HepG2 (cell line): ENCODE results near the gene SLCO4A1. TPM values are rescaled to one million over a fixed set of nuclear protein-coding genes. Genes with fewer than 3 reads are reported as not detected.

Experiments used
- ATAC-seq: fragments of 200-7000 bp; cut with Tn5 transposase; 3 replicates; pipeline ENCODE4 v1.9.1; 2020; ENCODE audit warnings: mild to moderate bottlenecking, moderate library complexity
- BruUV-seq: library from RNA; stranded (reverse); fragments of 400-500 nt; replicated peaks from 2 replicates; lab custom pipeline; 2021; lab: Mats Ljungman, UMichigan
- CTCF ChIA-PET: fragments of 300-600 bp; formaldehyde crosslinking; extraction: SDS; loops from one replicate; lab custom pipeline; 2021; ENCODE audit warnings: low total read pairs, inconsistent platforms, low intra/inter-chr PET ratio; lab: Yijun Ruan, JAX
- POLR2A ChIA-PET: fragments of 350-600 bp; sonication (Branson Sonifier 250); formaldehyde crosslinking; loops from one replicate; lab custom pipeline; 2020; ENCODE audit warnings: antibody characterized with exemption, inconsistent platforms; lab: Yijun Ruan, JAX
- DNase-seq: peaks from one replicate; pipeline ENCODE4 v3.0.0-alpha.2; 2015; ENCODE audit warnings: low spot score
- FAIRE-seq: peaks from 3 replicates; lab custom pipeline; 2011; peaks lifted over from hg19 to GRCh38; lab: Jason Lieb, UNC
- H2AFZ ChIP-seq: one replicate; pipeline ENCODE4 v1.6.1; 2011; ENCODE audit warnings: low read length, inconsistent platforms
- H3K27ac ChIP-seq: fragments of 300-600 bp; 3 replicates; pipeline ENCODE4 v1.8.0; 2011; ENCODE audit warnings: mixed run types, mild to moderate bottlenecking, mixed read lengths, low read length, inconsistent platforms; ENCODE audit not compliant: insufficient read depth; ENCODE audit errors: extremely low read length
- H3K27me3 ChIP-seq, 2 experiments: fragments of 200-600 bp in 1 of 2; 2 replicates in 1 of 2; 3 replicates in 1 of 2; pipeline versions ENCODE4 v1.6.0 to v1.8.0; 2011; ENCODE audit warnings: low read length in 2 of 2, mild to moderate bottlenecking in 2 of 2, moderate library complexity in 2 of 2, inconsistent platforms in 1 of 2; ENCODE audit not compliant: insufficient read depth in 2 of 2, control insufficient read depth in 1 of 2
- H3K36me3 ChIP-seq, 2 experiments: fragments of 200-600 bp in 1 of 2; replicated peaks in 1 of 2; 2 replicates in 1 of 2; 3 replicates in 1 of 2; pipeline versions ENCODE4 v1.5.1 to v1.8.0; 2011; ENCODE audit warnings: low read length in 2 of 2, inconsistent platforms in 1 of 2; ENCODE audit not compliant: insufficient read depth in 2 of 2, control insufficient read depth in 1 of 2
- H3K4me1 ChIP-seq: 2 replicates; pipeline ENCODE4 v1.5.1; 2012; ENCODE audit warnings: low read length, inconsistent platforms; ENCODE audit not compliant: insufficient read depth
- H3K4me2 ChIP-seq: 2 replicates; pipeline ENCODE4 v1.6.0; 2011; ENCODE audit warnings: low read depth, low read length, inconsistent platforms
- H3K4me3 ChIP-seq, 3 experiments: fragments of 200-600 bp in 1 of 3; sonication (generic), shearing (Covaris generic) in 1 of 3; replicated peaks in 1 of 3; 2 replicates each; pipeline ENCODE4 v1.5.1; 2011 to 2016; ENCODE audit warnings: low read length in 3 of 3, inconsistent platforms in 2 of 3, low read depth in 2 of 3, mild to moderate bottlenecking in 2 of 3, control low read depth in 1 of 3, mixed read lengths in 1 of 3; ENCODE audit not compliant: insufficient read depth in 1 of 3
- H3K79me2 ChIP-seq: one replicate; pipeline ENCODE4 v1.6.1; 2011; ENCODE audit warnings: low read length, inconsistent platforms; ENCODE audit not compliant: insufficient read depth
- H3K9ac ChIP-seq: 2 replicates; pipeline ENCODE4 v1.6.0; 2011; ENCODE audit warnings: mild to moderate bottlenecking, low read depth, low read length, inconsistent platforms; ENCODE audit not compliant: insufficient read depth
- H3K9me3 ChIP-seq: 2 replicates; pipeline ENCODE4 v1.5.1; 2012; ENCODE audit warnings: mild to moderate bottlenecking, low read length
- H4K20me1 ChIP-seq: 2 replicates; pipeline ENCODE4 v1.6.0; 2011; ENCODE audit warnings: inconsistent platforms, mild to moderate bottlenecking, low read length, moderate library complexity; ENCODE audit not compliant: insufficient read depth
- ATF7-NPFF ChIP-seq: sonication (generic); formaldehyde crosslinking; IDR thresholded peaks from 2 replicates; pipeline ENCODE4 v1.8.1; 2023; ENCODE audit warnings: mild to moderate bottlenecking, low read depth, missing genetic modification reagents, moderate library complexity
- FLYWCH1 ChIP-seq: sonication (generic); formaldehyde crosslinking; IDR thresholded peaks from 2 replicates; pipeline ENCODE4 v1.8.1; 2023; ENCODE audit warnings: mild to moderate bottlenecking, missing genetic modification reagents
- FOXP4 ChIP-seq: sonication (generic); formaldehyde crosslinking; IDR thresholded peaks from 2 replicates; pipeline ENCODE4 v1.4.0; 2020; ENCODE audit warnings: missing genetic modification reagents
- HNRNPL ChIP-seq: fragments of 200-400 bp; formaldehyde crosslinking; IDR thresholded peaks from 2 replicates; pipeline ENCODE4 v1.6.1; 2017; ENCODE audit warnings: mild to moderate bottlenecking, low read depth, low read length
- KLF15 ChIP-seq: sonication (generic); formaldehyde crosslinking; IDR thresholded peaks from 2 replicates; pipeline ENCODE4 v1.8.1; 2023; ENCODE audit warnings: borderline replicate concordance, mild to moderate bottlenecking, inconsistent platforms, missing genetic modification reagents, mixed read lengths
- MBNL3 ChIP-seq: fragments of 250-450 bp; sonication (Bioruptor Pico); conservative IDR thresholded peaks from 2 replicates; pipeline ENCODE4 v1.8.0; 2022; ENCODE audit warnings: mild to moderate bottlenecking, inconsistent platforms
- PRPF4 ChIP-seq: fragments of 200-400 bp; formaldehyde crosslinking; IDR thresholded peaks from 2 replicates; pipeline ENCODE4 v1.6.1; 2016; ENCODE audit warnings: low read length, low read depth; ENCODE audit not compliant: poor library complexity, severe bottlenecking
- RNF2 ChIP-seq: fragments of 450-650 bp; conservative IDR thresholded peaks from 2 replicates; pipeline ENCODE4 v1.6.1; 2016; ENCODE audit warnings: low read depth
- UBTF ChIP-seq: sonication (generic); formaldehyde crosslinking; IDR thresholded peaks from 2 replicates; pipeline ENCODE4 v1.4.0; 2020; ENCODE audit warnings: mild to moderate bottlenecking, missing genetic modification reagents
- ZBTB25 ChIP-seq: IDR thresholded peaks from 2 replicates; pipeline ENCODE4 v1.6.1; 2018; ENCODE audit warnings: missing genetic modification reagents
- ZNF253 ChIP-seq: sonication (generic); formaldehyde crosslinking; IDR thresholded peaks from 2 replicates; pipeline ENCODE4 v1.8.0; 2022; ENCODE audit warnings: mild to moderate bottlenecking, missing genetic modification reagents, borderline replicate concordance
- ZNF33B ChIP-seq: sonication (generic); formaldehyde crosslinking; IDR thresholded peaks from 2 replicates; pipeline ENCODE4 v1.5.1; 2020; ENCODE audit warnings: mild to moderate bottlenecking, missing genetic modification reagents
- ZNF678 ChIP-seq: sonication (generic); formaldehyde crosslinking; IDR thresholded peaks from 2 replicates; pipeline ENCODE4 v1.4.0; 2020; ENCODE audit warnings: mild to moderate bottlenecking, missing genetic modification reagents
- WGBS: methylation state at CpG from one replicate; pipeline ENCODE4 v1.1.6; 2017; ENCODE audit warnings: low lambda C conversion rate; 5-methylcytosine and 5-hydroxymethylcytosine counted together
- in situ Hi-C: cut with HindIII; loops from 2 replicates; pipeline ENCODE4 v1.10.0; 2017; ENCODE audit warnings: low pct_unique_long_range_greater_than_20kb; ENCODE audit not compliant: extremely low pct_ligation_motif_present
- intact Hi-C: fragments of 100-400 bp; cut with micrococcal nuclease; formaldehyde crosslinking; loops from one replicate; pipeline ENCODE4 v1.10.0; 2022; ENCODE audit not compliant: unreplicated experiment
- polyA plus RNA-seq, 8 experiments: library from polyadenylated mRNA; depleted of rRNA in 3 of 8; stranded (reverse) in 7 of 8; unstranded in 1 of 8; fragments of >200 nt; fragmentation: Illumina TruSeq in 4 of 8; extraction: Trizol in 4 of 8; gene quantifications; 2 replicates each; pipeline versions ENCODE4 v1.2.1 to v1.2.3, GENCODE V29; 2011 to 2016; ENCODE audit warnings: low read depth in 4 of 8, missing spikeins in 1 of 8, mixed read lengths in 1 of 8; ENCODE audit not compliant: insufficient read depth in 1 of 8
- total RNA-seq, 5 experiments: library from RNA; depleted of rRNA; stranded (reverse); fragments of >200 nt; fragmentation: Illumina TruSeq; extraction: Trizol; gene quantifications; 2 replicates each; pipeline ENCODE4 v1.2.3, GENCODE V29; 2016; ENCODE audit warnings: low read depth in 1 of 5

The SLCO4A1 gene
- total and polyA plus RNA-seq, 2 of the 13 experiments (the other 11 are each of a cell fraction or from before 2014, with no cell fraction given) = 55.5 to 112 TPM

GRCh38 chr20:62700261-62700930 is 58.1 kb downstream of the SLCO4A1 start:
- 24% methylated on average over 18 of the region's 18 CpGs for WGBS
- no peaks in the 10 kb centered on the region for H3K9me3 ChIP-seq
- H3K27me3 ChIP-seq = peaks cover 46 to 98% of the 10 kb centered on the region in 2 experiments
- ChIA-PET CTCF (no interaction called here), POLR2A (no interaction called here)
- BruUV-seq = no TSS peak
- no peaks in the 10 kb centered on the region for H3K79me2 ChIP-seq
- no peak overlapping the region for H3K9ac ChIP-seq
- intact Hi-C loops = no loop called here
- no peak overlapping the region for H2AFZ ChIP-seq
- DNase-seq = no peak
- TF ChIP-seq ZBTB25 (CRISPR knock-in tag) = no peak
- TF ChIP-seq ZNF678 (CRISPR knock-in tag) = no peak
- no peak for TF ChIP-seq FLYWCH1 (CRISPR knock-in tag)
- TF ChIP-seq PRPF4 = no peak
- TF ChIP-seq ATF7-NPFF (CRISPR knock-in tag) = no peak
- no peak for TF ChIP-seq MBNL3 (CRISPR knock-in tag)
- no peak for TF ChIP-seq ZNF33B (CRISPR knock-in tag)
- no peak for TF ChIP-seq HNRNPL
- TF ChIP-seq FOXP4 (CRISPR knock-in tag) = no peak
- no peak for TF ChIP-seq KLF15 (CRISPR knock-in tag)
- no peak for TF ChIP-seq RNF2
- no peak for TF ChIP-seq ZNF253 (CRISPR knock-in tag)
- TF ChIP-seq UBTF (CRISPR knock-in tag) = no peak
- TF ChIP-seq, all 625 proteins: peak for 0
- H3K4me3 ChIP-seq = no peak overlapping the region
- H3K4me1 ChIP-seq = peaks cover 8% of the 10 kb centered on the region; the same call in 1 of the 2 replicates
- H3K36me3 ChIP-seq = no peaks in the 10 kb centered on the region
- ATAC-seq = no peak
- H3K27ac ChIP-seq = no peak overlapping the region
- no peaks in the 10 kb centered on the region; the same call in 1 of the 2 replicates for H4K20me1 ChIP-seq
- no peak for FAIRE-seq
- in situ Hi-C loops = no loop called here
- H3K4me2 ChIP-seq = no peak overlapping the region
